GM18526 (cell line): Measurements from ENCODE around the gene RBP3.

Source experiments
- POLR2A ChIP-seq: IDR thresholded peaks from 3 replicates; pipeline ENCODE4 v1.6.1; 2011; ENCODE audit not compliant: insufficient read length; ENCODE audit errors: extremely low read depth

The RBP3 gene

GRCh38 chr10:47340608-47341170, 7.5 kb upstream of the RBP3 start:
- TF ChIP-seq POLR2A: no peak

- TF ChIP-seq POLR2A: no peak
Measured at GRCh38 chr10:47344996-47345870, 2.9 kb upstream of the RBP3 start.

GRCh38 chr10:47346581-47347302, 1.4 kb upstream of the RBP3 start:
- no peak for TF ChIP-seq POLR2A

- TF ChIP-seq POLR2A: no peak
Measured at GRCh38 chr10:47347303-47347675, 874 bp upstream of the RBP3 start.

GRCh38 chr10:47348661-47349470, 703 bp downstream of the RBP3 start:
- TF ChIP-seq POLR2A: no peak

- no peak for TF ChIP-seq POLR2A
Measured at GRCh38 chr10:47349516-47349915, 1.4 kb downstream of the RBP3 start.

GRCh38 chr10:47349941-47350371, 1.8 kb downstream of the RBP3 start:
- no peak for TF ChIP-seq POLR2A

GRCh38 chr10:47350671-47351640, 2.8 kb downstream of the RBP3 start:
- TF ChIP-seq POLR2A: no peak

- no peak for TF ChIP-seq POLR2A
Measured at GRCh38 chr10:47351899-47352815, 4.0 kb downstream of the RBP3 start.

- no peak for TF ChIP-seq POLR2A
Measured at GRCh38 chr10:47353351-47353750, 5.2 kb downstream of the RBP3 start.

GRCh38 chr10:47354165-47354564, 6.0 kb downstream of the RBP3 start:
- TF ChIP-seq POLR2A: no peak

GRCh38 chr10:47354900-47355299, 6.7 kb downstream of the RBP3 start:
- TF ChIP-seq POLR2A: no peak

GRCh38 chr10:47356708-47357107, 8.5 kb downstream of the RBP3 start:
- TF ChIP-seq POLR2A: no peak
